ENCODE data around the gene SLC25A11. TPM values are rescaled to one million over a fixed set of nuclear protein-coding genes. Genes with fewer than 3 reads are reported as not detected.

SLC25A11 gene
- total RNA-seq, 1 experiment from 2014 or later, result 38.4 TPM

DNA sequence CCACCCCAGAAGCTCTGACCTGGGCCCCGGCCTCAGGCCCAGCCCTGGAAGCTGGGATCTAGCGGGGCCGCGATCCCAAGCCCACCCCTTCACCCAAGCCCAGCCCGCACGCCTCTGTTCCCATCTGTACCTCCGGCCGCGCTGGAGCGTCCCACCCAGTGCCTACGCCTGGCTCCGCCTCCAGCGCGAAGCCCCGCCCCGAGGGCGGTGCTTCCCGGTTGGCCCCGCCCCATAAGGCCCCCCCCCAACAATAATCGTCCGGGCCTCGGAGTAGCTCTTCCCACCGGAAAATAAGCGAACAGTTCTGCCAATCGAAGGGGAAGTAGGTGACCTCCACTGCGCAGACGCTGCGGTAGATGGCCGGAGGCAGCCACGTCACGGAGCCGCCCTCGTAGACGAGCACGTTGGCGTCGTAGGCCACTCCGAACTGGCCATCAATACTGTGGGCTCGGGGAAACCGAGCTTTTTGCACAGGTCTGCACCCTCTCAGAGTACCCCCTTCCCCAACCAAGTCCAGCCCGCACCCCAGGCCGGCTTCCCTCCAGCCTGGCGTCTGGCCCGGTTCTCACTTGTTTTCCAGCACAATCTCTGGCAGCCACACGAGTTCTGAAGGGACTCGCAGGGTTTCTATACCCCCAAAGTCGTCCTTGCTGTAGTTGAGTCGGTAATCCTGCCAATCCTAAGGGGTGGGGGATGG lies 38.0 kb downstream of the SLC25A11 start:
- Mint-ChIP-seq H3K27me3 (ENCODE audit: unreplicated experiment) (no peaks in the 10 kb centered on the region), H3K9me3 (ENCODE audit: low read depth, unreplicated experiment) (no peaks in the 10 kb centered on the region), H3K4me3 (ENCODE audit: low read depth, unreplicated experiment) (no peak overlapping the region), H3K27ac (ENCODE audit: unreplicated experiment) (no peak overlapping the region), H3K4me1 (ENCODE audit: low read depth, unreplicated experiment) (peaks cover 14% of the 10 kb centered on the region), H3K36me3 (ENCODE audit: insufficient read depth, unreplicated experiment) (peaks cover 14% of the 10 kb centered on the region)
- no peak for DNase-seq
- TF ChIP-seq, protein P1, sequence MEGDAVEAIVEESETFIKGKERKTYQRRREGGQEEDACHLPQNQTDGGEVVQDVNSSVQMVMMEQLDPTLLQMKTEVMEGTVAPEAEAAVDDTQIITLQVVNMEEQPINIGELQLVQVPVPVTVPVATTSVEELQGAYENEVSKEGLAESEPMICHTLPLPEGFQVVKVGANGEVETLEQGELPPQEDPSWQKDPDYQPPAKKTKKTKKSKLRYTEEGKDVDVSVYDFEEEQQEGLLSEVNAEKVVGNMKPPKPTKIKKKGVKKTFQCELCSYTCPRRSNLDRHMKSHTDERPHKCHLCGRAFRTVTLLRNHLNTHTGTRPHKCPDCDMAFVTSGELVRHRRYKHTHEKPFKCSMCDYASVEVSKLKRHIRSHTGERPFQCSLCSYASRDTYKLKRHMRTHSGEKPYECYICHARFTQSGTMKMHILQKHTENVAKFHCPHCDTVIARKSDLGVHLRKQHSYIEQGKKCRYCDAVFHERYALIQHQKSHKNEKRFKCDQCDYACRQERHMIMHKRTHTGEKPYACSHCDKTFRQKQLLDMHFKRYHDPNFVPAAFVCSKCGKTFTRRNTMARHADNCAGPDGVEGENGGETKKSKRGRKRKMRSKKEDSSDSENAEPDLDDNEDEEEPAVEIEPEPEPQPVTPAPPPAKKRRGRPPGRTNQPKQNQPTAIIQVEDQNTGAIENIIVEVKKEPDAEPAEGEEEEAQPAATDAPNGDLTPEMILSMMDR (IDR thresholded peaks at IDR 0.05; ENCODE audit: unreplicated experiment), result no peak
- CTCF ChIA-PET, result no interaction called here
- intact Hi-C loops (cut with micrococcal nuclease; ENCODE audit: unreplicated experiment), result loop anchor here (5.0 kb wide), 1 partner anchor 114 kb away; the partner anchor contains the start of genes GLTPD2 and VMO1
- no TSS peak for BruUV-seq (replicated peaks)

DNA sequence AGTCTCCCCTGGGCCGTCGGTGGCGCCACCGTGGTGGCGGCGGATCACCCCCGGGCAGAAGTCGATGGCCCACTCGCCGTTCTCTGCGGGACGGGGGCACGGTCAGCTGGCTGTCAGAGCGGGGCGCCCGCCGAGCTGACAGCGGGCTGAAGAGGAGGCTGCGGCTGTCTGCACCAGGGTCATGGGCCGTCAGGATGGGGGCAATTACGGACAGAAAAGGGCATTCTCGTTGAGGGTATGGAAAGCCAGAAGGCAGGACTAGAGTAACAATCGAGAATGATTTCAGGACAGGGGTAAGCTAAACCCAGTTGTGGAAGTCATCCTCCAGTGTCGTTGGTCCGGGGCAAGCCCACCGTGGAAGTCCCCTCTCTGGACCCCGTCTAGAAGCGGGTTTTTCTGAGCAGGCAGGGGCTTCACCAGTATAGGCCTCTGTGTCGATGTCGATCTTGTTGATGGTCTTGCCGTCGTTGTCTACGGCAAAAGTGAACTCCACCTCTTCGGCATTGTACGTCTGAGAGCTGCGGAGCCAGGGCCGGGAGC lies 38.7 kb downstream of the SLC25A11 start:
- TF ChIP-seq, protein P1 (IDR thresholded peaks at IDR 0.05; ENCODE audit: unreplicated experiment), result no peak
- CTCF ChIA-PET, result no interaction called here
- H3K27ac Mint-ChIP-seq (ENCODE audit: unreplicated experiment), result no peak overlapping the region
- no TSS peak for BruUV-seq (replicated peaks)
- no peaks in the 10 kb centered on the region for H3K9me3 Mint-ChIP-seq (ENCODE audit: low read depth, unreplicated experiment)
- DNase-seq, result no peak
- no peak overlapping the region for H3K4me3 Mint-ChIP-seq (ENCODE audit: low read depth, unreplicated experiment)
- H3K4me1 Mint-ChIP-seq (ENCODE audit: low read depth, unreplicated experiment), result peaks cover 14% of the 10 kb centered on the region
- peaks cover 18% of the 10 kb centered on the region for H3K36me3 Mint-ChIP-seq (ENCODE audit: insufficient read depth, unreplicated experiment)
- intact Hi-C loops (cut with micrococcal nuclease; ENCODE audit: unreplicated experiment), result loop anchor here (5.0 kb wide), 1 partner anchor 114 kb away; the partner anchor contains the start of genes GLTPD2 and VMO1
- H3K27me3 Mint-ChIP-seq (ENCODE audit: unreplicated experiment), result no peaks in the 10 kb centered on the region

DNA sequence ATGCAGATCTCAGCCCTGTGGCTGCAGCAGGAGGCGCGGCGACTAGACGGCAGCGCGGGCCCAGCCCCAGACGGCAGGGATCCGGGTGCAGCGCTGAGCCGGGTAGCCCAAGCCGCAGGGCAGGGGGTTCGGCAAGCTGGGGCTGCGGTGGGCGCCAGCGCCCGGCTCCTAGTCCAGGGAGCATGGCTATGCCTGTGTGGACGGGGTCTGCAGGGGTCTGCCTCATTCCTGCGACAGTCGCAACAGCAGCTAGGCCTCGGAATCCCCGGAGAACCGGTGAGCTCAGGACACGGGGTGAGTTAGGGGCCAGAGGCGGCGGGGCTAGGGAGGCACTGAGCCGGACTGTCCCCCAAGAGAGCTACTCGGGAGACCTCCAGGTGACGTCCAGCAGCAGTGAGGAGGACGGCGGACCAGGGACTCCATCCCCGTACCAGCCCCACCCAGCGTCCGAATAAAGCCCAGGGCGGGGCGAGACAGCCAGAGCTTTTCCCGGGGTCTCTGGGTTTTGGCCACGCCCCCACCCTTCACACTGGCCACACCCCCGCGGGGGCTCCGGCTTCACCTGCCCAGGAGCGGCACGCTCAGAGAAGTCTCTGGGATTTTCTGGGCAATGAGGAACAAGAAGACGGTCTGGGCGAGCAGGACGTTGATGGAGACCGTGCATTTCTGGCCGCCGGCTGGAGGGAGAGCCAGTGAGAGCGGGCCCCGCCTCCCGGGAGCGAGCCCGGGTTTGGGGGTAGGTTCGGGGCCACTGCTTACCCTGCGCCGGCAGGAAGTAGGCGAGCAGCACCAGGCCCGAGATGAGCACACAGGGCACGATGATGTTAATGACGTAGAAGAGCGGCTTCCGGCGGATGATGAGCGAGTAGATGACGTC lies 39.4 kb downstream of the SLC25A11 start:
- intact Hi-C loops (cut with micrococcal nuclease; ENCODE audit: unreplicated experiment), result loop anchor here (5.0 kb wide), 1 partner anchor 113 kb away; the partner anchor contains the start of genes GLTPD2 and VMO1

More for the DNA sequence above, 39.4 kb downstream of the SLC25A11 start:
- no peaks in the 10 kb centered on the region for H3K27me3 Mint-ChIP-seq (ENCODE audit: unreplicated experiment)
- CTCF ChIA-PET, result no interaction called here
- no peaks in the 10 kb centered on the region for H3K9me3 Mint-ChIP-seq (ENCODE audit: low read depth, unreplicated experiment)
- no peak overlapping the region for H3K27ac Mint-ChIP-seq (ENCODE audit: unreplicated experiment)
- TF ChIP-seq, protein P1 (IDR thresholded peaks at IDR 0.05; ENCODE audit: unreplicated experiment), result no peak
- peaks cover 25% of the 10 kb centered on the region for H3K36me3 Mint-ChIP-seq (ENCODE audit: insufficient read depth, unreplicated experiment)
- H3K4me1 Mint-ChIP-seq (ENCODE audit: low read depth, unreplicated experiment), result peaks cover 14% of the 10 kb centered on the region
- BruUV-seq (replicated peaks), result no TSS peak
- DNase-seq, result no peak
- H3K4me3 Mint-ChIP-seq (ENCODE audit: low read depth, unreplicated experiment), result no peak overlapping the region

Measured in Calu3 (cell line).